ENCODE measurements around the gene ZSCAN10. TPM values are rescaled to one million over a fixed set of nuclear protein-coding genes. Genes with fewer than 3 reads are reported as not detected.

Gene ZSCAN10
- total and polyA plus RNA-seq, 2 experiments from 2014 or later: 217 to 519 TPM

GRCh38 chr16:3113765-3114479 is 14.8 kb upstream of the ZSCAN10 start:
- Histone ChIP-seq H3K4me2 (peak overlapping the region; percentile 100; the same call in 1 of the 2 replicates), H3K36me3 (ENCODE audit: insufficient read depth) (peaks cover 9% of the 10 kb centered on the region; the same call in 1 of the 2 replicates), H4K20me1 (replicated peaks; ENCODE audit: insufficient read depth) (no peaks in the 10 kb centered on the region), H2AFZ (no peak overlapping the region), H3K4me1 (ENCODE audit: insufficient read depth) (peaks cover 16% of the 10 kb centered on the region; the same call in 1 of the 2 replicates), H3K27me3 (ENCODE audit: insufficient read depth) (no peaks in the 10 kb centered on the region), H3K4me3 (peak overlapping the region; percentile 99), H3K9me2 (ENCODE audit: insufficient read depth) (no peaks in the 10 kb centered on the region), H3K27ac (ENCODE audit: low read depth) (no peak overlapping the region), H3F3A (replicated peaks; ENCODE audit: low read depth) (peaks cover 9% of the 10 kb centered on the region; the same call in 1 of the 2 replicates), H3K79me2 (replicated peaks; ENCODE audit: insufficient read depth) (peaks cover 22% of the 10 kb centered on the region)
- peaks cover 8% of the 10 kb centered on the region for H3K27me3 Mint-ChIP-seq (ENCODE audit: insufficient read depth, low read depth, poor library complexity)
- DNase-seq (ENCODE audit: low spot score) (no peak), ATAC-seq (no peak)
- TF ChIP-seq POLR2AphosphoS5 (IDR thresholded peaks at IDR 0.05; ENCODE audit: low read depth) (no peak), CTCF (conservative IDR thresholded peaks at IDR 0.05; ENCODE audit: low read depth in 2 of 2) (peak in 1 of 2 experiments; percentile 23; a peak in 2 of 4 replicates)
- H3K4me1 Mint-ChIP-seq: peaks cover 19% of the 10 kb centered on the region
- H3K36me3 Mint-ChIP-seq (ENCODE audit: low read depth): peaks cover 26% of the 10 kb centered on the region
- no peaks in the 10 kb centered on the region for H3K9me3 Mint-ChIP-seq
- H3K27ac Mint-ChIP-seq: no peak overlapping the region; the same call in 1 of the 2 replicates
- peak overlapping the region; percentile 92 for H3K4me3 Mint-ChIP-seq

GRCh38 chr16:3112881-3113574 is 13.9 kb upstream of the ZSCAN10 start:
- H2AFZ ChIP-seq: peak overlapping the region; percentile 90
- TF ChIP-seq ZNF331 (CRISPR knock-in tag; IDR thresholded peaks at IDR 0.05; ENCODE audit: low read depth) (no peak), CREB1 (CRISPR knock-in tag; IDR thresholded peaks at IDR 0.05; ENCODE audit: low read depth) (no peak)
- H3K27me3 ChIP-seq (ENCODE audit: insufficient read depth): no peaks in the 10 kb centered on the region
- no peaks in the 10 kb centered on the region for H4K20me1 ChIP-seq (replicated peaks; ENCODE audit: insufficient read depth)
- no peaks in the 10 kb centered on the region for H3K9me2 ChIP-seq (ENCODE audit: insufficient read depth)
- Mint-ChIP-seq H3K4me1 (peaks cover 19% of the 10 kb centered on the region), H3K36me3 (ENCODE audit: low read depth) (peaks cover 22% of the 10 kb centered on the region), H3K27me3 (ENCODE audit: insufficient read depth, low read depth, poor library complexity) (peaks cover 9% of the 10 kb centered on the region), H3K27ac (peak overlapping the region; percentile 75; the same call in 1 of the 2 replicates), H3K9me3 (no peaks in the 10 kb centered on the region), H3K4me3 (peak overlapping the region; percentile 92)
- H3F3A ChIP-seq (replicated peaks; ENCODE audit: low read depth): peaks cover 9% of the 10 kb centered on the region; the same call in 1 of the 2 replicates
- H3K27ac ChIP-seq (ENCODE audit: low read depth): peak overlapping the region; percentile 50; the same call in 1 of the 2 replicates
- ATAC-seq (peak; percentile 6; the same call in 2 of the 3 replicates), DNase-seq (ENCODE audit: low spot score) (no peak)
- peaks cover 22% of the 10 kb centered on the region for H3K79me2 ChIP-seq (replicated peaks; ENCODE audit: insufficient read depth)
- H3K4me2 ChIP-seq: peak overlapping the region; percentile 100
- H3K4me1 ChIP-seq (ENCODE audit: insufficient read depth): peaks cover 16% of the 10 kb centered on the region; the same call in 1 of the 2 replicates
- H3K36me3 ChIP-seq (ENCODE audit: insufficient read depth): peaks cover 9% of the 10 kb centered on the region; the same call in 1 of the 2 replicates
- H3K4me3 ChIP-seq: peak overlapping the region; percentile 99

All from GM23338 (cell line).